ENCODE measurements around the gene SLC44A5. TPM values are rescaled to one million over a fixed set of nuclear protein-coding genes. Genes with fewer than 3 reads are reported as not detected.

SLC44A5 gene
- total and polyA plus RNA-seq, 10 of the 15 experiments (the other 5 are each of a cell fraction or from before 2014, with no cell fraction given), result 0.04 to 1.3 TPM; not detected in 8

DNA sequence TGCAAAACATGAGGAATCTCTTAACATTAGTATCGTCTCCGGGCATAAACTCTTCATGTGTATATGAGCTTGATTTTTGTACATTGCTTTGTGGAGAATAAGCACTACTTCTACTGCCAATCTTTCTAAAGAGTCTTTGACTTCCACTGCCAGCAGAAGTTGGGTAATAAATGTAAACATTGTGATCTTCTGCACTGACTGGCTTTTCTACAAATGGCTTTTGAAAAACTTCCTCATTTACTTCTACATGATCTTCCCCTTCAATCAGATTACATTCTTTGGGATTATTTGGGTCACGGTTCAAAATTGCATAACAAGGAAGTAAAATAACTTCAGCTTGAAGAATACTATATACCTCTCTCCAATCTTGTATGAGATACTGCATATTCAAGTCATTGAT lies 30.4 kb upstream of the SLC44A5 start (continued):
- no peak for TF ChIP-seq RB1 (IDR thresholded peaks at IDR 0.05; ENCODE audit: borderline replicate concordance)
- no peak for TF ChIP-seq RFX5 (IDR thresholded peaks at IDR 0.05; ENCODE audit: low read depth, low read length)
- TF ChIP-seq, protein P1, sequence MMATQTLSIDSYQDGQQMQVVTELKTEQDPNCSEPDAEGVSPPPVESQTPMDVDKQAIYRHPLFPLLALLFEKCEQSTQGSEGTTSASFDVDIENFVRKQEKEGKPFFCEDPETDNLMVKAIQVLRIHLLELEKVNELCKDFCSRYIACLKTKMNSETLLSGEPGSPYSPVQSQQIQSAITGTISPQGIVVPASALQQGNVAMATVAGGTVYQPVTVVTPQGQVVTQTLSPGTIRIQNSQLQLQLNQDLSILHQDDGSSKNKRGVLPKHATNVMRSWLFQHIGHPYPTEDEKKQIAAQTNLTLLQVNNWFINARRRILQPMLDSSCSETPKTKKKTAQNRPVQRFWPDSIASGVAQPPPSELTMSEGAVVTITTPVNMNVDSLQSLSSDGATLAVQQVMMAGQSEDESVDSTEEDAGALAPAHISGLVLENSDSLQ (IDR thresholded peaks at IDR 0.05), result no peak
- no peak for TF ChIP-seq NFYB (IDR thresholded peaks at IDR 0.05; ENCODE audit: insufficient read depth, low read depth, low read length)
- no peak for TF ChIP-seq SMARCA5 (IDR thresholded peaks at IDR 0.05)
- no peak for TF ChIP-seq NFYA (IDR thresholded peaks at IDR 0.05; ENCODE audit: borderline replicate concordance, low read depth, low read length)
- TF ChIP-seq PAX8 (IDR thresholded peaks at IDR 0.05), result no peak
- TF ChIP-seq MYC (IDR thresholded peaks at IDR 0.05; ENCODE audit: insufficient read depth, insufficient read length, insufficient replicate concordance, low read length, severe bottlenecking), result no peak
- TF ChIP-seq IRF3 (IDR thresholded peaks at IDR 0.05), result no peak
- TF ChIP-seq CHD1 (IDR thresholded peaks at IDR 0.05; ENCODE audit: low read depth, low read length), result no peak
- TF ChIP-seq, protein P2, sequence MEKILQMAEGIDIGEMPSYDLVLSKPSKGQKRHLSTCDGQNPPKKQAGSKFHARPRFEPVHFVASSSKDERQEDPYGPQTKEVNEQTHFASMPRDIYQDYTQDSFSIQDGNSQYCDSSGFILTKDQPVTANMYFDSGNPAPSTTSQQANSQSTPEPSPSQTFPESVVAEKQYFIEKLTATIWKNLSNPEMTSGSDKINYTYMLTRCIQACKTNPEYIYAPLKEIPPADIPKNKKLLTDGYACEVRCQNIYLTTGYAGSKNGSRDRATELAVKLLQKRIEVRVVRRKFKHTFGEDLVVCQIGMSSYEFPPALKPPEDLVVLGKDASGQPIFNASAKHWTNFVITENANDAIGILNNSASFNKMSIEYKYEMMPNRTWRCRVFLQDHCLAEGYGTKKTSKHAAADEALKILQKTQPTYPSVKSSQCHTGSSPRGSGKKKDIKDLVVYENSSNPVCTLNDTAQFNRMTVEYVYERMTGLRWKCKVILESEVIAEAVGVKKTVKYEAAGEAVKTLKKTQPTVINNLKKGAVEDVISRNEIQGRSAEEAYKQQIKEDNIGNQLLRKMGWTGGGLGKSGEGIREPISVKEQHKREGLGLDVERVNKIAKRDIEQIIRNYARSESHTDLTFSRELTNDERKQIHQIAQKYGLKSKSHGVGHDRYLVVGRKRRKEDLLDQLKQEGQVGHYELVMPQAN (conservative IDR thresholded peaks at IDR 0.05), result no peak
- TF ChIP-seq SIN3A (IDR thresholded peaks at IDR 0.05; ENCODE audit: low read depth, low read length), result no peak
- no peak for TF ChIP-seq USF1 (IDR thresholded peaks at IDR 0.05; ENCODE audit: borderline replicate concordance, extremely low read length, insufficient read depth, low read depth, low read length)
- TF ChIP-seq IKZF1 (conservative IDR thresholded peaks at IDR 0.05), result no peak

All from GM12878 (cell line).